CD14-positive monocyte (primary cell): Measurements from ENCODE around the gene APOO. TPM values are rescaled to one million over a fixed set of nuclear protein-coding genes. Genes with fewer than 3 reads are reported as not detected.
A peak's percentile ranks its signal among the peaks of the same experiment; 100 is the strongest.

ENCODE experiments used
- DNase-seq, 3 donors: peaks; one replicate each; pipeline ENCODE4 v3.0.0-alpha.2; 2011 to 2022
- H2AFZ ChIP-seq: 2 replicates; pipeline ENCODE4 v1.6.0; 2012; ENCODE audit warnings: mild to moderate bottlenecking, low read depth, low read length, inconsistent platforms; ENCODE audit not compliant: insufficient read depth, poor library complexity, severe bottlenecking
- H3K27ac ChIP-seq, 2 donors: 1 replicate in 1 of 2; 2 replicates in 1 of 2; pipeline ENCODE4 v1.5.1; 2012 to 2013; ENCODE audit warnings: low read length in 2 of 2, control low read depth in 1 of 2, inconsistent platforms in 1 of 2, low read depth in 1 of 2, mild to moderate bottlenecking in 1 of 2
- H3K27me3 ChIP-seq, 2 donors: one replicate each; pipeline versions ENCODE4 v1.6.0 to v1.6.1; 2011 to 2013; ENCODE audit warnings: low read length in 2 of 2; ENCODE audit not compliant: control insufficient read depth in 2 of 2, insufficient read depth in 2 of 2
- H3K36me3 ChIP-seq, 2 donors: replicated peaks in 1 of 2; 1 replicate in 1 of 2; 2 replicates in 1 of 2; pipeline versions ENCODE4 v1.5.1 to v1.6.1; 2012 to 2013; ENCODE audit warnings: low read length in 2 of 2, control low read depth in 1 of 2, inconsistent platforms in 1 of 2, mild to moderate bottlenecking in 1 of 2; ENCODE audit not compliant: insufficient read depth in 2 of 2, control insufficient read depth in 1 of 2
- H3K4me1 ChIP-seq, 2 donors: 1 replicate in 1 of 2; 2 replicates in 1 of 2; pipeline versions ENCODE4 v1.5.1 to v1.6.1; 2012 to 2013; ENCODE audit warnings: low read length in 2 of 2, control low read depth in 1 of 2, inconsistent platforms in 1 of 2, mild to moderate bottlenecking in 1 of 2, moderate library complexity in 1 of 2; ENCODE audit not compliant: insufficient read depth in 2 of 2, control insufficient read depth in 1 of 2
- H3K4me2 ChIP-seq: replicated peaks from 2 replicates; pipeline ENCODE3; 2012; ENCODE audit warnings: low read length, moderate library complexity, mild to moderate bottlenecking; ENCODE audit not compliant: poor library complexity, severe bottlenecking; ENCODE audit errors: extremely low read depth
- H3K4me3 ChIP-seq, 3 experiments: fragments of 200-600 bp in 1 of 3; sonication (generic) in 1 of 3; replicated peaks in 1 of 3; 1 replicate in 2 of 3; 2 replicates in 1 of 3; pipeline ENCODE4 v1.5.1; 2011 to 2013; ENCODE audit warnings: low read length in 3 of 3, mild to moderate bottlenecking in 3 of 3, control low read depth in 2 of 3, low read depth in 2 of 3, inconsistent platforms in 1 of 3, moderate library complexity in 1 of 3
- H3K79me2 ChIP-seq: 2 replicates; pipeline ENCODE4 v1.6.0; 2012; ENCODE audit warnings: mild to moderate bottlenecking, control low read depth, inconsistent platforms, low read length, moderate library complexity; ENCODE audit not compliant: insufficient read depth
- H3K9ac ChIP-seq: 2 replicates; pipeline ENCODE4 v1.6.0; 2017; ENCODE audit warnings: low read length, mild to moderate bottlenecking; ENCODE audit not compliant: insufficient read depth, poor library complexity, severe bottlenecking
- H3K9me3 ChIP-seq, 2 donors: replicated peaks in 1 of 2; 1 replicate in 1 of 2; 2 replicates in 1 of 2; pipeline versions ENCODE4 v1.5.1 to v1.6.1; 2012 to 2013; ENCODE audit warnings: low read length in 2 of 2, control low read depth in 1 of 2; ENCODE audit not compliant: control insufficient read depth in 1 of 2, insufficient read depth in 1 of 2
- H4K20me1 ChIP-seq: 2 replicates; pipeline ENCODE4 v1.6.0; 2012; ENCODE audit warnings: mild to moderate bottlenecking, low read length, control low read depth, moderate library complexity; ENCODE audit not compliant: insufficient read depth
- H3K27ac Mint-ChIP-seq, 7 donors: one replicate each; pipeline ENCODE4 v1.8.0; 2020; ENCODE audit warnings: mild to moderate bottlenecking in 7 of 7, mixed read lengths in 7 of 7, moderate library complexity in 6 of 7, inconsistent platforms in 2 of 7
- H3K27me3 Mint-ChIP-seq, 3 donors: one replicate each; pipeline ENCODE4 v1.8.0; 2021 to 2022; ENCODE audit warnings: low read depth in 3 of 3, mild to moderate bottlenecking in 3 of 3, mixed read lengths in 3 of 3, moderate library complexity in 3 of 3, inconsistent platforms in 1 of 3
- H3K36me3 Mint-ChIP-seq, 2 donors: one replicate each; pipeline ENCODE4 v1.8.0; 2020; ENCODE audit warnings: mixed read lengths in 2 of 2, inconsistent platforms in 1 of 2, mild to moderate bottlenecking in 1 of 2
- H3K4me1 Mint-ChIP-seq: one replicate; pipeline ENCODE4 v1.8.0; 2020; ENCODE audit warnings: mild to moderate bottlenecking, mixed read lengths
- H3K4me3 Mint-ChIP-seq, 2 donors: one replicate each; pipeline ENCODE4 v1.8.0; 2020; ENCODE audit warnings: mild to moderate bottlenecking in 2 of 2, mixed read lengths in 2 of 2, moderate library complexity in 1 of 2
- H3K9me3 Mint-ChIP-seq, 7 donors: one replicate each; pipeline ENCODE4 v1.8.0; 2020 to 2022; ENCODE audit warnings: mixed read lengths in 7 of 7, mild to moderate bottlenecking in 6 of 7, moderate library complexity in 6 of 7, inconsistent platforms in 2 of 7
- WGBS: methylation state at CpG from one replicate; pipeline ENCODE4 v1.1.5; 2013; ENCODE audit warnings: missing lambda C conversion rate; ENCODE audit not compliant: insufficient coverage; 5-methylcytosine and 5-hydroxymethylcytosine counted together
- intact Hi-C, 2 donors: fragments of 100-400 bp; cut with micrococcal nuclease; formaldehyde crosslinking; loops; one replicate each; pipeline versions ENCODE4 v1.15.0 to v1.15.1; 2023
- polyA plus RNA-seq, 3 donors: library from polyadenylated mRNA; depleted of rRNA in 1 of 3; unstranded in 2 of 3; stranded (reverse) in 1 of 3; fragments of 300-500 nt in 2 of 3; fragments of >200 nt in 1 of 3; fragmentation: Illumina TruSeq in 2 of 3; gene quantifications; 1 replicate in 2 of 3; 2 replicates in 1 of 3; pipeline ENCODE4 v1.2.3, GENCODE V29; 2012 to 2021
- TF ChIP-seq, protein P1 (sequence below): fragments of 200-600 bp; IDR thresholded peaks from one replicate; pipeline ENCODE4 v1.8.0; 2022; ENCODE audit warnings: antibody characterized with exemption, mild to moderate bottlenecking

APOO gene
- polyA plus RNA-seq, 3 donors = 3.3 to 8.3 (median 4.6) TPM

DNA sequence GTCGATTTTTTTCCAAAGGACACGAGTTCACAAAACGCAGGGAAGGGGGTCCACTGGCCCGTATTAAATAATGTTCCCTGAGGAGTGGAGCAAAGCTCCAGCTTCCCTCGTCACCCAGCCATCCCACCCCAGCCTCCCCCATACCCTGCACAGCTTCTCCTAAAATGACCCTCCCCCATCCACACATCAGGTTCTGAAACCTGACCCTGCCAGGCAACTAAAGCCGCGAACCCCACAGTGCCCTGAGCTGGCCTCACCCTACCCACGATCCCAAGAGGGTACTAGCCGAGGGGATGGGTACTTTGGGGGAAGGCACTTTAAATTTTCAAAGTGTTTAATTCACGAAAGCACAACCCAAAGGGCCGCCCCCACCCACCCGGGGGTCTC is 634 bp downstream of the APOO start:
- Histone ChIP-seq H3K4me2 (peak overlapping the region; percentile 71), H2AFZ (peak overlapping the region; percentile 79), H3K9ac (peak overlapping the region; percentile 60), H3K9me3 (peaks cover 0 to 6% of the 10 kb centered on the region in 2 donors), H3K27ac (peak overlapping the region; percentile 71 to 86), H3K79me2 (no peaks in the 10 kb centered on the region), H3K36me3 (no peaks in the 10 kb centered on the region), H3K4me3 (peak overlapping the region; percentile 42 to 73 (median 54)), H3K27me3 (peaks cover 0 to 3% of the 10 kb centered on the region in 2 donors), H4K20me1 (no peaks in the 10 kb centered on the region), H3K4me1 (peaks cover 37 to 39% of the 10 kb centered on the region in 2 donors)
- H3K4me1 Mint-ChIP-seq = peaks cover 23% of the 10 kb centered on the region
- H3K4me3 Mint-ChIP-seq = peak overlapping the region; percentile 77 to 83
- no peaks in the 10 kb centered on the region for H3K36me3 Mint-ChIP-seq
- TF ChIP-seq, protein P1, sequence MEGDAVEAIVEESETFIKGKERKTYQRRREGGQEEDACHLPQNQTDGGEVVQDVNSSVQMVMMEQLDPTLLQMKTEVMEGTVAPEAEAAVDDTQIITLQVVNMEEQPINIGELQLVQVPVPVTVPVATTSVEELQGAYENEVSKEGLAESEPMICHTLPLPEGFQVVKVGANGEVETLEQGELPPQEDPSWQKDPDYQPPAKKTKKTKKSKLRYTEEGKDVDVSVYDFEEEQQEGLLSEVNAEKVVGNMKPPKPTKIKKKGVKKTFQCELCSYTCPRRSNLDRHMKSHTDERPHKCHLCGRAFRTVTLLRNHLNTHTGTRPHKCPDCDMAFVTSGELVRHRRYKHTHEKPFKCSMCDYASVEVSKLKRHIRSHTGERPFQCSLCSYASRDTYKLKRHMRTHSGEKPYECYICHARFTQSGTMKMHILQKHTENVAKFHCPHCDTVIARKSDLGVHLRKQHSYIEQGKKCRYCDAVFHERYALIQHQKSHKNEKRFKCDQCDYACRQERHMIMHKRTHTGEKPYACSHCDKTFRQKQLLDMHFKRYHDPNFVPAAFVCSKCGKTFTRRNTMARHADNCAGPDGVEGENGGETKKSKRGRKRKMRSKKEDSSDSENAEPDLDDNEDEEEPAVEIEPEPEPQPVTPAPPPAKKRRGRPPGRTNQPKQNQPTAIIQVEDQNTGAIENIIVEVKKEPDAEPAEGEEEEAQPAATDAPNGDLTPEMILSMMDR = no peak
- intact Hi-C loops = loop anchor here (5.0 to 10.0 kb wide), 6 partner anchors 62 to 245 kb away; partner anchors contain the start of genes EIF2S3 (in 1 of the 2) and KLHL15 (in 1 of the 2)
- H3K27me3 Mint-ChIP-seq = peaks cover 0 to 22% (median 0%) of the 10 kb centered on the region in 3 donors
- H3K27ac Mint-ChIP-seq = peak overlapping the region; percentile 69 to 94 (median 91)
- no peak for DNase-seq
- WGBS = 0% methylated on average over 2 of the region's 12 CpGs
- H3K9me3 Mint-ChIP-seq = peaks cover 0 to 5% (median 0%) of the 10 kb centered on the region in 7 donors

DNA sequence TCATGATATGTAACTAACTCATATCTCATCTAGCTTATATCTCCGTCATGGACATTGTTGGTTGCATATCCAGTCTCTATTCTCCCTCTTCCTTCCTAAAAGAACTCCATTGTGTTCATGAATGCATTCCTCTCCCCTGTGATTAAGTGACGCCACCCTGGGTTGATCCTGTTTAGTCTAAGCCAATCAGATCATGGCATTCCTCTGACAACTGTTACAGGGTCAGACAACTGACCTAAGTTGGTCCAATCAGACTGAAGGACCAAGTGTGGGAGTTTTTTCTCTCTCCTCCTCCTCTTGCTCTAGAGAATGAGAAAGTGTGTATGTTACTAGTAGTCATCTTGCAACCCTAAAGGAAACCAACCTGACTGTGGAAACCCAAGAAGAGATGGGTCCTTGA is 3.6 kb downstream of the APOO start:
- Mint-ChIP-seq H3K4me3 (no peak overlapping the region), H3K9me3 (peaks cover 0 to 5% (median 0%) of the 10 kb centered on the region in 7 donors), H3K27ac (no peak overlapping the region), H3K27me3 (peaks cover 0 to 19% (median 0%) of the 10 kb centered on the region in 3 donors), H3K36me3 (no peaks in the 10 kb centered on the region), H3K4me1 (peaks cover 9% of the 10 kb centered on the region)
- DNase-seq = no peak
- Histone ChIP-seq H3K9ac (no peak overlapping the region), H3K4me3 (no peak overlapping the region), H2AFZ (no peak overlapping the region), H4K20me1 (no peaks in the 10 kb centered on the region), H3K4me1 (peaks cover 37 to 45% of the 10 kb centered on the region in 2 donors), H3K4me2 (no peak overlapping the region), H3K36me3 (no peaks in the 10 kb centered on the region), H3K27ac (no peak overlapping the region), H3K9me3 (peaks cover 0 to 6% of the 10 kb centered on the region in 2 donors), H3K79me2 (no peaks in the 10 kb centered on the region), H3K27me3 (peaks cover 0 to 5% of the 10 kb centered on the region in 2 donors)
- no CpG with 5 or more reads among the region's 2 CpGs for WGBS
- TF ChIP-seq, protein P1 = no peak
- intact Hi-C loops = loop anchor here (5.0 to 10.0 kb wide), 5 partner anchors 59 to 209 kb away; partner anchors contain the start of genes EIF2S3 (in 1 of the 2) and KLHL15 (in 1 of the 2)
